Measurements from ENCODE around the gene RTTN.
"Not testable (repeated sequence)": the region's sequence is repeated elsewhere in the genome, so short reads cannot be mapped to it uniquely, and the experiment has no call there.

Gene RTTN

GRCh38 chr18:70148039-70148938 is 57.2 kb downstream of the RTTN start:
- no peak for DNase-seq

GRCh38 chr18:70146174-70146573 is 59.3 kb downstream of the RTTN start:
- DNase-seq = no peak

- DNase-seq = no peak
These were observed 63.5 kb downstream of the RTTN start for GRCh38 chr18:70142001-70142400.

- DNase-seq = no peak
These were observed 66.3 kb downstream of the RTTN start for GRCh38 chr18:70139138-70139537.

- DNase-seq = no peak
These were observed 69.9 kb downstream of the RTTN start for GRCh38 chr18:70135604-70136003.

GRCh38 chr18:70132999-70133398 is 72.5 kb downstream of the RTTN start:
- DNase-seq = peak; percentile 9

GRCh38 chr18:70128271-70128670 is 77.2 kb downstream of the RTTN start:
- no peak for DNase-seq

- no peak for DNase-seq
These were observed 78.1 kb downstream of the RTTN start for GRCh38 chr18:70127359-70127758.

- DNase-seq = no peak
These were observed 78.7 kb downstream of the RTTN start for GRCh38 chr18:70126832-70127231.

- no peak for DNase-seq
These were observed 81.3 kb downstream of the RTTN start for GRCh38 chr18:70124139-70124538.

GRCh38 chr18:70121842-70122241 is 83.6 kb downstream of the RTTN start:
- no peak for DNase-seq

- DNase-seq = no peak
These were observed 88.5 kb downstream of the RTTN start for GRCh38 chr18:70116949-70117348.

- no peak for DNase-seq
These were observed 92.0 kb downstream of the RTTN start for GRCh38 chr18:70113511-70113910.

GRCh38 chr18:70110678-70111077 is 94.8 kb downstream of the RTTN start:
- DNase-seq = no peak

- peak; percentile 9 for DNase-seq
These were observed 98.4 kb downstream of the RTTN start for GRCh38 chr18:70107091-70107490.

GRCh38 chr18:70102854-70103253 is 102.6 kb downstream of the RTTN start:
- not testable (repeated sequence) for DNase-seq

- no peak for DNase-seq
These were observed 115.6 kb downstream of the RTTN start for GRCh38 chr18:70089858-70090257.

- no peak for DNase-seq
These were observed 119.4 kb downstream of the RTTN start for GRCh38 chr18:70086085-70086484.

- DNase-seq = no peak
These were observed 119.8 kb downstream of the RTTN start for GRCh38 chr18:70085641-70086040.

GRCh38 chr18:70082430-70082829 is 123.1 kb downstream of the RTTN start:
- DNase-seq = no peak

GRCh38 chr18:70078106-70078505 is 127.4 kb downstream of the RTTN start:
- DNase-seq = no peak

- DNase-seq = no peak
These were observed 129.6 kb downstream of the RTTN start for GRCh38 chr18:70075906-70076305.

- DNase-seq = no peak
These were observed 131.4 kb downstream of the RTTN start for GRCh38 chr18:70074116-70074515.

- DNase-seq = no peak
These were observed 132.1 kb downstream of the RTTN start for GRCh38 chr18:70073432-70073831.

- DNase-seq = peak; percentile 52
These were observed 132.8 kb downstream of the RTTN start for GRCh38 chr18:70072678-70073077.
